ENCODE results near the gene ITGAL.

The ITGAL gene

GRCh38 chr16:30481381-30481780, 8.8 kb downstream of the ITGAL start (continued):
- TF ChIP-seq CSRNP3 (CRISPR knock-in tag; IDR thresholded peaks at IDR 0.05) (no peak), TCF4 (CRISPR knock-in tag; IDR thresholded peaks at IDR 0.05; ENCODE audit: borderline replicate concordance) (no peak)

GRCh38 chr16:30482366-30482765, 9.8 kb downstream of the ITGAL start:
- TF ChIP-seq ZNF8 (CRISPR knock-in tag; IDR thresholded peaks at IDR 0.05) (no peak), CSDC2 (CRISPR knock-in tag; IDR thresholded peaks at IDR 0.05) (no peak), ZNF565 (CRISPR knock-in tag; conservative IDR thresholded peaks at IDR 0.05; ENCODE audit: low read depth) (no peak), ISL1 (CRISPR knock-in tag; IDR thresholded peaks at IDR 0.05) (no peak), ZFP30 (CRISPR knock-in tag; IDR thresholded peaks at IDR 0.05) (no peak), ARNTL (CRISPR knock-in tag; IDR thresholded peaks at IDR 0.05; ENCODE audit: borderline replicate concordance, low read depth) (no peak), TCF4 (CRISPR knock-in tag; IDR thresholded peaks at IDR 0.05; ENCODE audit: borderline replicate concordance) (no peak), GLIS3 (CRISPR knock-in tag; IDR thresholded peaks at IDR 0.05) (no peak), TSHZ2 (CRISPR knock-in tag; IDR thresholded peaks at IDR 0.05) (no peak), SNAI2 (CRISPR knock-in tag; IDR thresholded peaks at IDR 0.05) (no peak), OSR1 (CRISPR knock-in tag; IDR thresholded peaks at IDR 0.05) (no peak), CSRNP3 (CRISPR knock-in tag; IDR thresholded peaks at IDR 0.05) (no peak), PPARA (CRISPR knock-in tag; IDR thresholded peaks at IDR 0.05; ENCODE audit: borderline replicate concordance) (no peak), CREB5 (CRISPR knock-in tag; IDR thresholded peaks at IDR 0.05; ENCODE audit: low read depth) (no peak), RARB (CRISPR knock-in tag; IDR thresholded peaks at IDR 0.05) (no peak), BACH2 (CRISPR knock-in tag; IDR thresholded peaks at IDR 0.05; ENCODE audit: borderline replicate concordance) (no peak)
- TF ChIP-seq, protein P1, sequence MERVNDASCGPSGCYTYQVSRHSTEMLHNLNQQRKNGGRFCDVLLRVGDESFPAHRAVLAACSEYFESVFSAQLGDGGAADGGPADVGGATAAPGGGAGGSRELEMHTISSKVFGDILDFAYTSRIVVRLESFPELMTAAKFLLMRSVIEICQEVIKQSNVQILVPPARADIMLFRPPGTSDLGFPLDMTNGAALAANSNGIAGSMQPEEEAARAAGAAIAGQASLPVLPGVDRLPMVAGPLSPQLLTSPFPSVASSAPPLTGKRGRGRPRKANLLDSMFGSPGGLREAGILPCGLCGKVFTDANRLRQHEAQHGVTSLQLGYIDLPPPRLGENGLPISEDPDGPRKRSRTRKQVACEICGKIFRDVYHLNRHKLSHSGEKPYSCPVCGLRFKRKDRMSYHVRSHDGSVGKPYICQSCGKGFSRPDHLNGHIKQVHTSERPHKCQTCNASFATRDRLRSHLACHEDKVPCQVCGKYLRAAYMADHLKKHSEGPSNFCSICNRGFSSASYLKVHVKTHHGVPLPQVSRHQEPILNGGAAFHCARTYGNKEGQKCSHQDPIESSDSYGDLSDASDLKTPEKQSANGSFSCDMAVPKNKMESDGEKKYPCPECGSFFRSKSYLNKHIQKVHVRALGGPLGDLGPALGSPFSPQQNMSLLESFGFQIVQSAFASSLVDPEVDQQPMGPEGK (CRISPR knock-in tag; IDR thresholded peaks at IDR 0.05; ENCODE audit: borderline replicate concordance): no peak
- TF ChIP-seq, protein P2, sequence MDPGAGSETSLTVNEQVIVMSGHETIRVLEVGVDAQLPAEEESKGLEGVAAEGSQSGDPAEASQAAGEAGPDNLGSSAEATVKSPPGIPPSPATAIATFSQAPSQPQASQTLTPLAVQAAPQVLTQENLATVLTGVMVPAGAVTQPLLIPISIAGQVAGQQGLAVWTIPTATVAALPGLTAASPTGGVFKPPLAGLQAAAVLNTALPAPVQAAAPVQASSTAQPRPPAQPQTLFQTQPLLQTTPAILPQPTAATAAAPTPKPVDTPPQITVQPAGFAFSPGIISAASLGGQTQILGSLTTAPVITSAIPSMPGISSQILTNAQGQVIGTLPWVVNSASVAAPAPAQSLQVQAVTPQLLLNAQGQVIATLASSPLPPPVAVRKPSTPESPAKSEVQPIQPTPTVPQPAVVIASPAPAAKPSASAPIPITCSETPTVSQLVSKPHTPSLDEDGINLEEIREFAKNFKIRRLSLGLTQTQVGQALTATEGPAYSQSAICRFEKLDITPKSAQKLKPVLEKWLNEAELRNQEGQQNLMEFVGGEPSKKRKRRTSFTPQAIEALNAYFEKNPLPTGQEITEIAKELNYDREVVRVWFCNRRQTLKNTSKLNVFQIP (CRISPR knock-in tag; IDR thresholded peaks at IDR 0.05; ENCODE audit: borderline replicate concordance, low read depth): no peak
- no peak for ATAC-seq

DNA sequence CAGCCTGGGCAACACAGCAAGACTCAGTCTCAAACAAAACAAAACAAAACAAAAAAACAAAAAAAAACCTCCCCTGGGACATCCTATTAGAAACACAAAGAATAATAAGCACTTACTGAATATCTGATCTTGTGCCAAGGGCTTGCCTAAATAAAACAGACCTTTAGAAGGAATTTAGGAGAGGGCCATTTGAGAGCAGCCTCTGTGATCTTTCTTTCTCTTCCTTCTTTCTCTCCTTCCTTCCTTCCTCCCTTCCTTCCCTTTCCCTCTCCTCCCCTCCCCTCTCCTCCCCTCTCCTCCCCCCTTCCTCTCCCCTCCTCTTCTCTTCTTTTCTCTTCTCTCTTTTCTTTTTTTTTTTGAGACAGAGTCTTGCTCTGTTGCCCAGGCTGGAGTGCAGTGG, 12.3 kb downstream of the ITGAL start:
- ATAC-seq: no peak
- TF ChIP-seq ESRRG (CRISPR knock-in tag; IDR thresholded peaks at IDR 0.05) (no peak), OSR1 (CRISPR knock-in tag; IDR thresholded peaks at IDR 0.05) (no peak), BACH2 (CRISPR knock-in tag; IDR thresholded peaks at IDR 0.05; ENCODE audit: borderline replicate concordance) (no peak), ZNF565 (CRISPR knock-in tag; conservative IDR thresholded peaks at IDR 0.05; ENCODE audit: low read depth) (no peak), TSHZ2 (CRISPR knock-in tag; IDR thresholded peaks at IDR 0.05) (no peak), PPARA (CRISPR knock-in tag; IDR thresholded peaks at IDR 0.05; ENCODE audit: borderline replicate concordance) (no peak)
- TF ChIP-seq, protein P2 (CRISPR knock-in tag; IDR thresholded peaks at IDR 0.05; ENCODE audit: borderline replicate concordance, low read depth): no peak
- TF ChIP-seq, protein P1 (CRISPR knock-in tag; IDR thresholded peaks at IDR 0.05; ENCODE audit: borderline replicate concordance): no peak

Measured in SK-N-SH treated with all-trans-retinoic acid at 6 μM for 48 hours (cell line).